ENCODE results near the gene CCNJ. TPM values are rescaled to one million over a fixed set of nuclear protein-coding genes. Genes with fewer than 3 reads are reported as not detected.

Gene CCNJ
- total RNA-seq, 1 donor from 2014 or later, result 29.7 TPM

DNA sequence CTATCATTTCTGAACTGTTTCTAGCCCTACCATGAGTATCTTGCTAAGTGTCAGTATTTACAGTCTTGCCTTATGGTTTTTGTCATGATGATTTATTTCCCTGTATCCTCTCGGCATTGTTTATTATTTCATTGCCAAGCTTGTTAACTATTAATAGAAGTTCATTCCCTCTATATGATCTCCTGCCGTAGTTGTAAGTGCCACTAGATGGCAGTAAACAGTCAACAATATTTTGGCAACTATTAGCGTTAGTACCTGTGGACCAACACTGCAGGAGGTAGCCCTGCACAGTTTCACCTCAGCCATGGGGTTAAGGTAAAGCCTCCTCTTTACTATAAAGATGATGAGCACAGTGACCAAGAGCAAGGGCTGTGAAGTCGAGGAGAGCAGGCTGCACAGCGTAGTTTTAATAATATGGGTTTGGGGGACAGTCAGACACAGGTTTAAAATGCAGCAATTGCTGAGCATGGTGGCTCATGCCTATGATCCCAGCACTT, 26.1 kb upstream of the CCNJ start:
- DNase-seq (ENCODE audit: extremely low spot score, unreplicated experiment), result no peak

DNA sequence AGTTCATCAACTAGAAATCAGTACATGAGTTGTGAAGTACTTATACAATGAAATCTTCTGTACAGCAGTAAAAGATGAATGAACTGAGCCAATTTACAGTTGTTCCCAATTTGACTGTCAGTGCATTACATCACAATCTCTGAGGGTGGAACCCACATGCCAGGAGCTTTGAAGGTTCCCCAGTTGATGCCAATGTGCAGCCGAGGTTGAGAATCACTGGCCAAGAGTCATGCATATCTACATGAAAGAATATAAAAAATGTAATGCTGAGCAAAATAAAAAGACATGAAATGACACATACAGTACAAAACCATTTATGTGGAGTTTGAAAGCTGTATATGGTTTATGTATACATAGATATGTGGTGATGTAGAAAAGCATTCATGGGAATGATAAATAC, 22.1 kb upstream of the CCNJ start:
- TF ChIP-seq, protein P1, sequence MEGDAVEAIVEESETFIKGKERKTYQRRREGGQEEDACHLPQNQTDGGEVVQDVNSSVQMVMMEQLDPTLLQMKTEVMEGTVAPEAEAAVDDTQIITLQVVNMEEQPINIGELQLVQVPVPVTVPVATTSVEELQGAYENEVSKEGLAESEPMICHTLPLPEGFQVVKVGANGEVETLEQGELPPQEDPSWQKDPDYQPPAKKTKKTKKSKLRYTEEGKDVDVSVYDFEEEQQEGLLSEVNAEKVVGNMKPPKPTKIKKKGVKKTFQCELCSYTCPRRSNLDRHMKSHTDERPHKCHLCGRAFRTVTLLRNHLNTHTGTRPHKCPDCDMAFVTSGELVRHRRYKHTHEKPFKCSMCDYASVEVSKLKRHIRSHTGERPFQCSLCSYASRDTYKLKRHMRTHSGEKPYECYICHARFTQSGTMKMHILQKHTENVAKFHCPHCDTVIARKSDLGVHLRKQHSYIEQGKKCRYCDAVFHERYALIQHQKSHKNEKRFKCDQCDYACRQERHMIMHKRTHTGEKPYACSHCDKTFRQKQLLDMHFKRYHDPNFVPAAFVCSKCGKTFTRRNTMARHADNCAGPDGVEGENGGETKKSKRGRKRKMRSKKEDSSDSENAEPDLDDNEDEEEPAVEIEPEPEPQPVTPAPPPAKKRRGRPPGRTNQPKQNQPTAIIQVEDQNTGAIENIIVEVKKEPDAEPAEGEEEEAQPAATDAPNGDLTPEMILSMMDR (conservative IDR thresholded peaks at IDR 0.05), result no peak
- Mint-ChIP-seq H3K36me3 (no peaks in the 10 kb centered on the region), H3K4me3 (no peak overlapping the region), H3K4me1 (ENCODE audit: unreplicated experiment) (peaks cover 5% of the 10 kb centered on the region), H3K9me3 (no peaks in the 10 kb centered on the region), H3K27me3 (peaks cover 11% of the 10 kb centered on the region), H3K27ac (no peak overlapping the region)
- DNase-seq (ENCODE audit: extremely low spot score, unreplicated experiment), result no peak

More for the DNA sequence above, 26.1 kb upstream of the CCNJ start:
- H3K36me3 Mint-ChIP-seq, result no peaks in the 10 kb centered on the region
- TF ChIP-seq, protein P1 (conservative IDR thresholded peaks at IDR 0.05), result peak; percentile 90
- peaks cover 18% of the 10 kb centered on the region for H3K27me3 Mint-ChIP-seq
- no peak overlapping the region for H3K27ac Mint-ChIP-seq
- H3K4me1 Mint-ChIP-seq (ENCODE audit: unreplicated experiment), result peaks cover 5% of the 10 kb centered on the region
- H3K9me3 Mint-ChIP-seq, result no peaks in the 10 kb centered on the region
- no peak overlapping the region for H3K4me3 Mint-ChIP-seq

DNA sequence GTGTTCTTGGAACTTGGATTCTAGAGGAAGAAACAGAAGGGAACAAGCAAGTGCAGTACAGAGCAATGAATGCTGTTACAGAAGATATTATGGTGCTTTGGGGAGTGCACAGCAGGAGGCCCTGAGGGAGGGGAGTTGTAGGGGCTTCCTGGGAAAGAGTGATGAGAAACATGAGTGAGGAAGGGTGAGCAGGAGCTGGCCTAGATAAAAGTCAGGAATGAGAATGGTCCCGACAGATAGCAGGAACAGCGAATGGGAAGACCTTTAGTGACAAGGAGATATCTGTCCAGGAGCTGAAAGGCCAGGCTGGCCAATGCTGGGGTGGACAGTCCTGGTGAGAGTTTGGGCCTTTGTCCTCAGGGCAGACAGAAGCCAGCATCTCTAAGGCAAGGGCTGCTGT, 20.6 kb upstream of the CCNJ start:
- no peaks in the 10 kb centered on the region for H3K4me1 Mint-ChIP-seq (ENCODE audit: unreplicated experiment)
- H3K36me3 Mint-ChIP-seq, result no peaks in the 10 kb centered on the region
- TF ChIP-seq, protein P1 (conservative IDR thresholded peaks at IDR 0.05), result no peak
- no peak overlapping the region for H3K27ac Mint-ChIP-seq
- H3K9me3 Mint-ChIP-seq, result no peaks in the 10 kb centered on the region
- H3K27me3 Mint-ChIP-seq, result peaks cover 6% of the 10 kb centered on the region
- no peak for DNase-seq (ENCODE audit: extremely low spot score, unreplicated experiment)
- no peak overlapping the region for H3K4me3 Mint-ChIP-seq

DNA sequence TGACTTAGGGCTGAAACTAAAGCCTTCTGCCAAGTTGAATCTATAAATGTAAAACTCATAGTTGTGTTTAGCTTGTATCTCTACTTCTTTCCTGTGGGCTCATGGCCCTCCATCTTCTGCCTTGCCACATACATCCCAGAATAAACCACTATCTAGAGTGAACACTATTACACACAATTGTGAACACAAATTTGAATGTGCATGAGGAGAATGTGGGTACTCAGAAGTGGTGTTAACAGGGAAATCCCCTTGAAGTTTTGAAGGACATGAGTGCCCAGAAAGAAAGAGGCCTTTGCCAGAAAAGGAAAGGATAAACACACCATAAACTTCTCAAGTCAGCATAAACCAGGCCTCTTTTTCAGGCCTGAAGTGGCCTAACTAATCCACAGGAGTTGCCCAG, 20.2 kb upstream of the CCNJ start:
- H3K4me3 Mint-ChIP-seq, result no peak overlapping the region

DNA sequence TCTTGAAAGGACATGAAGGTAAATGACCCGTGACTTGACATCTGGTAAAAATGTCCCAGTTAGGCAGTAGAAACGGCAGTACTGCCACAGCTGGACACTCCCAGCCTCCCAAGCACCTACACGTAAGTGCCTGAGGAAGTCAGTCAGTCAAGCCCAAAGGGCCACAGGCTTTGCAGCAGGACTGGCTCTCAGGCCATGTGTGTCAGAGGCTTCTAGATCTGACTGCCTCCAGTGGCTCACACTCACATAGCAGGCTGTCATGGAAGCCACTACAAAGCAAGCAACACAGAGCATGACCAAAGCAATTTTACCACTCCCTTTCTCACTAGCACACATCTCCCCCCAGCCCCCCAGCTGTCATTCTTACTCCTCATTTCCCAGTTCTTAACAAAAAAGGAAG, 17.8 kb upstream of the CCNJ start:
- no peak overlapping the region for H3K27ac Mint-ChIP-seq
- DNase-seq (ENCODE audit: extremely low spot score, unreplicated experiment), result no peak
- H3K27me3 Mint-ChIP-seq, result peaks cover 3% of the 10 kb centered on the region
- H3K9me3 Mint-ChIP-seq, result no peaks in the 10 kb centered on the region
- TF ChIP-seq, protein P1 (conservative IDR thresholded peaks at IDR 0.05), result peak; percentile 52
- H3K4me3 Mint-ChIP-seq, result no peak overlapping the region
- no peaks in the 10 kb centered on the region for H3K4me1 Mint-ChIP-seq (ENCODE audit: unreplicated experiment)
- no peaks in the 10 kb centered on the region for H3K36me3 Mint-ChIP-seq

More for the DNA sequence above, 20.2 kb upstream of the CCNJ start:
- H3K9me3 Mint-ChIP-seq, result no peaks in the 10 kb centered on the region
- TF ChIP-seq, protein P1 (conservative IDR thresholded peaks at IDR 0.05), result no peak
- H3K36me3 Mint-ChIP-seq, result no peaks in the 10 kb centered on the region
- no peaks in the 10 kb centered on the region for H3K4me1 Mint-ChIP-seq (ENCODE audit: unreplicated experiment)
- H3K27ac Mint-ChIP-seq, result no peak overlapping the region
- no peak for DNase-seq (ENCODE audit: extremely low spot score, unreplicated experiment)
- peaks cover 6% of the 10 kb centered on the region for H3K27me3 Mint-ChIP-seq

DNA sequence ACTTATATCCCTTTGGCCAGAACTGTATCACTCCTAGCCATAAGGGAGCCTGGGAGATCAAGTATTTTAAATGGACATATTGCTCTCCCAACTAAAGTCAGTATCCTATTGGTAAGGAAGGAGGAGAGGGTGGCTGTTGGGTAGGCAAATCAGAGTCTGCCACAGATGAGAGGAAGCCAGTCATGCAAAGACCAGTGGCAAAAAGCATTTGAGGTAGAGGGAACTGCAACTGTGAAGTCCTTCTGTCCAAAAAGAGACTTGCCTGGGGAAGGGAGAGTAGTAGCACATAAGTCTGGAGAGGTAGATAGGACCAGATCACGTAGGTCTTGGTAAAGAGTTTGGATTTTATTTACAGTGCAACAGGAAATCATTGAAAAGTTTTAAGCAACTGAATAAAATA, 8.8 kb upstream of the CCNJ start:
- H3K36me3 Mint-ChIP-seq, result no peaks in the 10 kb centered on the region
- DNase-seq (ENCODE audit: extremely low spot score, unreplicated experiment), result no peak
- no peak overlapping the region for H3K27ac Mint-ChIP-seq
- H3K4me3 Mint-ChIP-seq, result no peak overlapping the region
- H3K27me3 Mint-ChIP-seq, result peaks cover 35% of the 10 kb centered on the region
- TF ChIP-seq, protein P1 (conservative IDR thresholded peaks at IDR 0.05), result no peak
- no peaks in the 10 kb centered on the region for H3K4me1 Mint-ChIP-seq (ENCODE audit: unreplicated experiment)
- no peaks in the 10 kb centered on the region for H3K9me3 Mint-ChIP-seq
